Astrocyte (in vitro differentiated cells and primary cell): Measurements from ENCODE around the gene KCP.

ENCODE experiments used
- CTCF ChIP-seq: IDR thresholded peaks from 2 replicates; pipeline ENCODE4 v1.5.1; 2011; ENCODE audit warnings: low read depth, mild to moderate bottlenecking, inconsistent platforms, low read length, moderate library complexity; ENCODE audit not compliant: insufficient read depth
- EZH2 ChIP-seq: IDR thresholded peaks from 2 replicates; pipeline ENCODE4 v1.6.1; 2012; ENCODE audit warnings: mild to moderate bottlenecking, low read length, inconsistent platforms; ENCODE audit not compliant: insufficient read depth

- no peak for TF ChIP-seq CTCF
- no peak for TF ChIP-seq EZH2
These were observed 63.6 kb downstream of the KCP start for GRCh38 chr7:128846781-128847444.
